K562 (cell line): ENCODE measurements around the gene RPS6KA2. TPM values are rescaled to one million over a fixed set of nuclear protein-coding genes. Genes with fewer than 3 reads are reported as not detected.

Experiments
- ATAC-seq: fragments of 200-7000 bp; cut with Tn5 transposase; 3 replicates; pipeline ENCODE4 v1.9.1; 2020; ENCODE audit warnings: moderate library complexity
- Bru-seq: library from RNA; stranded (reverse); fragments of 400-500 nt; gene quantifications from one replicate; lab custom pipeline; 2021; lab: Mats Ljungman, UMichigan
- BruChase-seq, 2 experiments: library from RNA; stranded (reverse); fragments of 400-500 nt; gene quantifications; one replicate each; lab custom pipeline; 2021; lab: Mats Ljungman, UMichigan
- BruUV-seq: library from RNA; stranded (reverse); fragments of 400-500 nt; replicated peaks from 2 replicates; lab custom pipeline; 2021; lab: Mats Ljungman, UMichigan
- CTCF ChIA-PET: fragments of 300-600 bp; formaldehyde crosslinking; extraction: SDS; loops from one replicate; lab custom pipeline; 2021; ENCODE audit warnings: low intra/inter-chr PET ratio; lab: Yijun Ruan, JAX
- POLR2A ChIA-PET: fragments of 300-600, 350-650 bp; sonication (Branson Sonifier 250); formaldehyde crosslinking; extraction: SDS; loops from one replicate; lab custom pipeline; 2021; ENCODE audit warnings: antibody characterized with exemption, inconsistent platforms; lab: Yijun Ruan, JAX
- DNase-seq, 4 experiments: peaks; one replicate each; pipeline versions ENCODE4 v3.0.0 to v3.0.0-alpha.2; 2011 to 2018; ENCODE audit warnings: low spot score in 3 of 4, mixed read lengths in 3 of 4; ENCODE audit errors: extremely low read depth in 1 of 4
- FAIRE-seq: peaks from 2 replicates; lab custom pipeline; 2011; peaks lifted over from hg19 to GRCh38; lab: Jason Lieb, UNC
- H2AFZ ChIP-seq: 2 replicates; pipeline ENCODE4 v1.6.0; 2011; ENCODE audit warnings: low read depth, low read length, control low read depth, inconsistent platforms
- H3K27ac ChIP-seq: fragments of 200-600 bp; 3 replicates; pipeline ENCODE4 v1.8.0; 2011; ENCODE audit warnings: low read depth, mild to moderate bottlenecking, control low read depth, inconsistent platforms, low read length, moderate library complexity, mixed read lengths; ENCODE audit errors: extremely low read depth
- H3K27me3 ChIP-seq, 2 experiments: fragments of 300-600 bp in 1 of 2; 2 replicates in 1 of 2; 3 replicates in 1 of 2; pipeline versions ENCODE4 v1.6.0 to v1.8.0; 2011; ENCODE audit warnings: inconsistent platforms in 2 of 2, low read length in 2 of 2, mild to moderate bottlenecking in 1 of 2, mixed read lengths in 1 of 2, moderate library complexity in 1 of 2; ENCODE audit not compliant: control insufficient read depth in 2 of 2, insufficient read depth in 2 of 2
- H3K36me3 ChIP-seq: fragments of 300-600 bp; 3 replicates; pipeline ENCODE4 v1.8.0; 2011; ENCODE audit warnings: mild to moderate bottlenecking, low read length, inconsistent platforms; ENCODE audit not compliant: control insufficient read depth, insufficient read depth
- H3K4me1 ChIP-seq, 2 experiments: fragments of 200-600 bp in 1 of 2; replicated peaks in 1 of 2; 2 replicates in 1 of 2; 3 replicates in 1 of 2; pipeline versions ENCODE4 v1.5.1 to v1.8.0; 2011; ENCODE audit warnings: inconsistent platforms in 2 of 2, low read length in 2 of 2, mild to moderate bottlenecking in 1 of 2, mixed read lengths in 1 of 2, moderate library complexity in 1 of 2; ENCODE audit not compliant: control insufficient read depth in 2 of 2, insufficient read depth in 2 of 2
- H3K4me2 ChIP-seq: 2 replicates; pipeline ENCODE4 v1.6.1; 2011; ENCODE audit warnings: low read length, control low read depth, inconsistent platforms, mixed read lengths; ENCODE audit not compliant: insufficient read depth
- H3K4me3 ChIP-seq: fragments of 200-600 bp; sonication (generic), shearing (Covaris generic); 2 replicates; pipeline ENCODE4 v1.5.1; 2016; ENCODE audit warnings: control low read depth, inconsistent platforms
- H3K79me2 ChIP-seq: fragments of 200-600 bp; 3 replicates; pipeline ENCODE4 v1.8.0; 2011; ENCODE audit warnings: low read length, inconsistent platforms; ENCODE audit not compliant: control insufficient read depth, insufficient read depth
- H3K9ac ChIP-seq, 2 experiments: 2 replicates each; pipeline versions ENCODE4 v1.6.0 to v1.6.1; 2011; ENCODE audit warnings: low read depth in 2 of 2, low read length in 2 of 2, control low read depth in 1 of 2, inconsistent platforms in 1 of 2, mild to moderate bottlenecking in 1 of 2, mixed read lengths in 1 of 2; ENCODE audit not compliant: insufficient read depth in 1 of 2
- H3K9me1 ChIP-seq: one replicate; pipeline ENCODE4 v1.6.0; 2011; ENCODE audit warnings: inconsistent platforms, mild to moderate bottlenecking, low read length, moderate library complexity; ENCODE audit not compliant: control insufficient read depth, insufficient read depth
- H3K9me3 ChIP-seq: replicated peaks from 2 replicates; pipeline ENCODE4 v1.5.1; 2011; ENCODE audit warnings: low read depth, low read length, inconsistent platforms; ENCODE audit not compliant: control insufficient read depth, insufficient read depth
- H4K20me1 ChIP-seq: replicated peaks from 2 replicates; pipeline ENCODE4 v1.6.1; 2011; ENCODE audit warnings: low read length, inconsistent platforms, mixed read lengths; ENCODE audit not compliant: control insufficient read depth, insufficient read depth
- ATF6 ChIP-seq: sonication (generic); formaldehyde crosslinking; IDR thresholded peaks from 2 replicates; pipeline ENCODE4 v1.4.0; 2020; ENCODE audit warnings: mild to moderate bottlenecking, missing genetic modification reagents
- BMI1 ChIP-seq: fragments of 150-350 bp; IDR thresholded peaks from 2 replicates; pipeline ENCODE4 v1.6.1; 2014; ENCODE audit warnings: low read length
- CEBPG ChIP-seq, 3 experiments: fragments of 200-800 bp in 1 of 3; sonication (Bioruptor generic) in 1 of 3; sonication (generic) in 1 of 3; formaldehyde crosslinking in 1 of 3; IDR thresholded peaks in 2 of 3; conservative IDR thresholded peaks in 1 of 3; 2 replicates each; pipeline versions ENCODE4 v1.6.1 to v1.8.0; 2016 to 2022; ENCODE audit warnings: missing compliant biosample characterization in 2 of 3, missing genetic modification characterization in 2 of 3, mild to moderate bottlenecking in 1 of 3, missing genetic modification reagents in 1 of 3
- CXXC5 ChIP-seq: fragments of 250-450 bp; sonication (Bioruptor Pico); IDR thresholded peaks from 2 replicates; pipeline ENCODE4 v1.8.0; 2022; ENCODE audit warnings: inconsistent platforms, mild to moderate bottlenecking, moderate library complexity
- HIVEP1 ChIP-seq: fragments of 250-450 bp; sonication (Bioruptor Pico); IDR thresholded peaks from 2 replicates; pipeline ENCODE4 v1.4.0; 2020; ENCODE audit warnings: mild to moderate bottlenecking
- JUNB ChIP-seq: fragments of 450-650 bp; formaldehyde crosslinking; conservative IDR thresholded peaks from 2 replicates; pipeline ENCODE4 v1.4.0; 2020; ENCODE audit warnings: mild to moderate bottlenecking
- MAFK ChIP-seq: IDR thresholded peaks from 2 replicates; pipeline ENCODE4 v1.6.1; 2011; ENCODE audit warnings: low read length, improper control_type of control experiment
- MCM3 ChIP-seq: fragments of 450-650 bp; IDR thresholded peaks from 2 replicates; pipeline ENCODE4 v1.6.1; 2016
- NFYB ChIP-seq: IDR thresholded peaks from 2 replicates; pipeline ENCODE4 v1.6.1; 2011; ENCODE audit warnings: mild to moderate bottlenecking, moderate library complexity; ENCODE audit not compliant: insufficient read length; ENCODE audit errors: extremely low read depth
- UBTF ChIP-seq, 2 experiments: IDR thresholded peaks; 2 replicates each; pipeline ENCODE4 v1.6.1; 2012; ENCODE audit warnings: improper control_type of control experiment in 2 of 2, low read depth in 2 of 2, low read length in 2 of 2, borderline replicate concordance in 1 of 2
- ZKSCAN1 ChIP-seq: fragments of 150-350 bp; IDR thresholded peaks from 2 replicates; pipeline ENCODE4 v1.6.1; 2016; ENCODE audit warnings: low read depth, low read length
- WGBS: fragments of 100-300 bp; shearing (Covaris generic); methylation state at CpG from one replicate; pipeline ENCODE4 v1.1.6; 2016; ENCODE audit warnings: low coverage, mixed read lengths; ENCODE audit not compliant: insufficient coverage; ENCODE audit errors: missing lambda C conversion rate; 5-methylcytosine and 5-hydroxymethylcytosine counted together
- in situ Hi-C: fragments of 300-500 bp; cut with MboI; formaldehyde crosslinking; loops from 4 replicates; pipeline ENCODE4 v1.15.0; 2018; ENCODE audit warnings: inconsistent platforms, mixed read lengths
- intact Hi-C: fragments of 100-400 bp; cut with micrococcal nuclease; formaldehyde crosslinking; loops from 2 replicates; pipeline ENCODE4 v1.14.2; 2022
- long read RNA-seq, 3 experiments: library from polyadenylated mRNA in 2 of 3; library from RNA in 1 of 3; unstranded in 2 of 3; stranded (forward) in 1 of 3; transcript quantifications; one replicate each; pipeline ENCODE4 v2.0.0, GENCODE V29; 2019 to 2022
- polyA minus RNA-seq, 3 experiments: library from RNA; depleted of rRNA, polyadenylated mRNA; stranded (reverse); fragments of >200 nt; gene quantifications; 2 replicates each; pipeline ENCODE4 v1.2.3, GENCODE V29; 2011
- polyA plus RNA-seq, 8 experiments: library from polyadenylated mRNA; depleted of rRNA in 4 of 8; stranded (reverse) in 5 of 8; unstranded in 3 of 8; fragments of >200 nt; fragmentation: Nextera tagmentation in 2 of 8; fragmentation: Illumina TruSeq in 1 of 8; extraction: Ambion mirVana in 2 of 8; extraction: Trizol in 1 of 8; gene quantifications; 2 replicates each; pipeline versions ENCODE4 v1.2.1 to v1.2.3, GENCODE V29; 2011 to 2014; ENCODE audit warnings: inconsistent platforms in 1 of 8, missing spikeins in 1 of 8
- total RNA-seq, 7 experiments: library from RNA; depleted of rRNA in 6 of 7; stranded (reverse); fragments of >200 nt in 6 of 7; fragmentation: Illumina TruSeq in 2 of 7; extraction: Trizol in 2 of 7; gene quantifications; 2 replicates each; pipeline versions ENCODE4 v1.2.1 to v1.2.3, GENCODE V29; 2011 to 2021; ENCODE audit warnings: low replicate concordance in 1 of 7

RPS6KA2 gene
- total RNA-seq (2011; cell fraction: chromatin; rRNA removed; ENCODE audit: low replicate concordance), result 0.67 TPM in 1 of 2 replicates, not detected in the other
- total RNA-seq (2011; cell fraction: nucleolus; rRNA removed), result not detected in 2 replicates
- 0.22 TPM in 1 of 2 replicates, not detected in the other for total RNA-seq (2011; cell fraction: nucleoplasm; rRNA removed)
- total RNA-seq (2014; rRNA removed) (0.78 and 0.86 TPM in 2 replicates), total RNA-seq (2014; rRNA removed; fragmentation: Illumina TruSeq; extraction: Trizol) (0.36 and 0.48 TPM in 2 replicates), total RNA-seq (2015; rRNA removed; fragmentation: Illumina TruSeq; extraction: Trizol) (0.49 and 0.65 TPM in 2 replicates), total RNA-seq (2021) (0.51 and 0.92 TPM in 2 replicates), polyA plus RNA-seq (2011; rRNA removed) (0.31 and 1.0 TPM in 2 replicates), polyA plus RNA-seq (2014; fragmentation: Illumina TruSeq; extraction: Trizol) (0.39 and 1.00 TPM in 2 replicates), polyA plus RNA-seq (2014; fragmentation: Nextera tagmentation; extraction: Ambion mirVana) (under 1 TPM; 0.29 to 0.53 TPM), polyA plus RNA-seq (2014; rRNA removed) (0.84 TPM in 1 of 2 replicates, not detected in the other), polyA minus RNA-seq (2011; rRNA and poly(A)+ RNA removed) (2.0 TPM in 1 of 2 replicates, not detected in the other), Bru-seq, nascent RNA (percentile 25 among the genes with signal in this experiment), BruChase-seq, experiment 1, labeled RNA remaining after a 2-hour chase (percentile 15 among the genes with signal in this experiment), BruChase-seq, experiment 2, labeled RNA remaining after a 6-hour chase (percentile 17 among the genes with signal in this experiment)
- 0.31 and 1.4 TPM in 2 replicates for polyA plus RNA-seq (2011; cell fraction: cytosol; rRNA removed)
- polyA plus RNA-seq (2011; cell fraction: nucleus; rRNA removed), result 1.1 and 6.2 TPM in 2 replicates
- 0.69 and 1.4 TPM in 2 replicates for polyA plus RNA-seq (2012)
- polyA minus RNA-seq (2011; cell fraction: cytosol; rRNA and poly(A)+ RNA removed), result not detected in 2 replicates
- polyA minus RNA-seq (2011; cell fraction: nucleus; rRNA and poly(A)+ RNA removed), result 0.54 and 2.2 TPM in 2 replicates
- long read RNA-seq, experiment 1, partial matches to known transcripts, result 0 of 1 reads
- long read RNA-seq, experiment 1, other reads (novel, unspliced or antisense), result 1 of 1 reads
- long read RNA-seq, experiment 2, result 0 reads
- long read RNA-seq, experiment 3, result 0 reads

GRCh38 chr6:166627033-166627874 lies at the start of gene RPS6KA2:
Gene RPS6KA2, minus strand, starts transcription at chr6:166627251. Its CDS starts 232 bp downstream, at chr6:166627019.
- CTCF ChIA-PET, result no interaction called here
- no peaks in the 10 kb centered on the region for H3K79me2 ChIP-seq
- no peaks in the 10 kb centered on the region for H3K9me3 ChIP-seq
- peak within 1 kb of the TSS; percentile 38 for H3K4me3 ChIP-seq
- no peaks in the 10 kb centered on the region for H3K36me3 ChIP-seq
- FAIRE-seq (peak; percentile 91), DNase-seq (peak; percentile 96 to 99 (median 99)), ATAC-seq (peak; percentile 98)
- no TSS peak for BruUV-seq
- H3K4me1 ChIP-seq, result peaks cover 2 to 24% of the 10 kb centered on the region in 2 experiments; a peak in 2 of 5 replicates
- POLR2A ChIA-PET, result interaction anchor here (0.7 kb wide), 2 partner anchors 11 to 15 kb away, joined by 3 read pairs; no protein-coding TSS in a partner anchor
- peak within 1 kb of the TSS; percentile 82 for H2AFZ ChIP-seq
- no peak within 1 kb of the TSS for H3K27ac ChIP-seq
- H4K20me1 ChIP-seq, result no peaks in the 10 kb centered on the region
- no peaks in the 10 kb centered on the region for H3K9me1 ChIP-seq
- in situ Hi-C loops (no loop called here), intact Hi-C loops (no loop called here)
- peak within 1 kb of the TSS; percentile 74 for H3K4me2 ChIP-seq
- 2% methylated on average over 52 of the region's 87 CpGs for whole genome bisulfite sequencing
- H3K9ac ChIP-seq, result peak within 1 kb of the TSS in 1 of 2 experiments; percentile 71; a peak in 2 of 4 replicates
- peaks cover 8 to 53% of the 10 kb centered on the region in 2 experiments; a peak in 4 of 5 replicates for H3K27me3 ChIP-seq
- no peak for TF ChIP-seq ZKSCAN1
- TF ChIP-seq NFYB, result peak; percentile 69
- no peak for TF ChIP-seq HIVEP1 (CRISPR knock-in tag)
- TF ChIP-seq BMI1, result no peak
- TF ChIP-seq JUNB (CRISPR knock-in tag), result no peak
- TF ChIP-seq ATF6 (CRISPR knock-in tag), result no peak
- TF ChIP-seq CXXC5, result peak; percentile 61
- no peak for TF ChIP-seq MAFK
- no peak for TF ChIP-seq CEBPG (CRISPR knock-in tag; IDR thresholded peaks at IDR 0.05)
- TF ChIP-seq CEBPG (tag; conservative IDR thresholded peaks at IDR 0.05 in 1 of 2, IDR thresholded peaks at IDR 0.05 in 1 of 2), result no peak
- TF ChIP-seq MCM3, result no peak
- no peak for TF ChIP-seq UBTF (IDR thresholded peaks at IDR 0.05; ENCODE audit: borderline replicate concordance in 1 of 2, low read depth in 2 of 2, low read length in 2 of 2)
